ENCODE results near the gene COLEC12. TPM values are rescaled to one million over a fixed set of nuclear protein-coding genes. Genes with fewer than 3 reads are reported as not detected.

COLEC12 gene
- total RNA-seq, 1 experiment from 2014 or later, result not detected

GRCh38 chr18:448116-448790 is 52.2 kb downstream of the COLEC12 start:
- Mint-ChIP-seq H3K9me3 (ENCODE audit: low read depth, unreplicated experiment) (peaks cover 7% of the 10 kb centered on the region), H3K27me3 (ENCODE audit: unreplicated experiment) (peaks cover 22% of the 10 kb centered on the region), H3K4me1 (ENCODE audit: low read depth, unreplicated experiment) (no peaks in the 10 kb centered on the region), H3K4me3 (ENCODE audit: low read depth, unreplicated experiment) (no peak overlapping the region), H3K27ac (ENCODE audit: unreplicated experiment) (no peak overlapping the region), H3K36me3 (ENCODE audit: insufficient read depth, unreplicated experiment) (no peaks in the 10 kb centered on the region)
- BruUV-seq (replicated peaks), result no TSS peak
- intact Hi-C loops (cut with micrococcal nuclease; ENCODE audit: unreplicated experiment), result no loop called here
- no peak for TF ChIP-seq CTCF (IDR thresholded peaks at IDR 0.05; ENCODE audit: unreplicated experiment)
- CTCF ChIA-PET, result interaction anchor here (1.2 kb wide), 1 partner anchor 11 kb away, joined by 3 read pairs; no protein-coding TSS in a partner anchor
- DNase-seq, result no peak

GRCh38 chr18:446941-447560 is 53.5 kb downstream of the COLEC12 start:
- H3K27ac Mint-ChIP-seq (ENCODE audit: unreplicated experiment), result no peak overlapping the region
- intact Hi-C loops (cut with micrococcal nuclease; ENCODE audit: unreplicated experiment), result no loop called here
- H3K4me1 Mint-ChIP-seq (ENCODE audit: low read depth, unreplicated experiment), result no peaks in the 10 kb centered on the region
- no peak for DNase-seq
- peaks cover 12% of the 10 kb centered on the region for H3K27me3 Mint-ChIP-seq (ENCODE audit: unreplicated experiment)
- CTCF ChIA-PET, result interaction anchor here (1.2 kb wide), 1 partner anchor 9 kb away, joined by 3 read pairs; no protein-coding TSS in a partner anchor
- no peak overlapping the region for H3K4me3 Mint-ChIP-seq (ENCODE audit: low read depth, unreplicated experiment)
- BruUV-seq (replicated peaks), result no TSS peak
- no peaks in the 10 kb centered on the region for H3K36me3 Mint-ChIP-seq (ENCODE audit: insufficient read depth, unreplicated experiment)
- H3K9me3 Mint-ChIP-seq (ENCODE audit: low read depth, unreplicated experiment), result peaks cover 7% of the 10 kb centered on the region
- no peak for TF ChIP-seq CTCF (IDR thresholded peaks at IDR 0.05; ENCODE audit: unreplicated experiment)

- Mint-ChIP-seq H3K9me3 (ENCODE audit: low read depth, unreplicated experiment) (no peaks in the 10 kb centered on the region), H3K4me3 (ENCODE audit: low read depth, unreplicated experiment) (no peak overlapping the region), H3K4me1 (ENCODE audit: low read depth, unreplicated experiment) (no peaks in the 10 kb centered on the region), H3K36me3 (ENCODE audit: insufficient read depth, unreplicated experiment) (no peaks in the 10 kb centered on the region), H3K27me3 (ENCODE audit: unreplicated experiment) (peaks cover 12% of the 10 kb centered on the region), H3K27ac (ENCODE audit: unreplicated experiment) (no peak overlapping the region)
- no peak for DNase-seq
- BruUV-seq (replicated peaks), result no TSS peak
- CTCF ChIA-PET, result no interaction called here
- intact Hi-C loops (cut with micrococcal nuclease; ENCODE audit: unreplicated experiment), result no loop called here
- TF ChIP-seq CTCF (IDR thresholded peaks at IDR 0.05; ENCODE audit: unreplicated experiment), result no peak
Measured at GRCh38 chr18:445055-445454, 55.4 kb downstream of the COLEC12 start.

GRCh38 chr18:438571-438970 is 61.9 kb downstream of the COLEC12 start:
- Mint-ChIP-seq H3K4me1 (ENCODE audit: low read depth, unreplicated experiment) (no peaks in the 10 kb centered on the region), H3K27ac (ENCODE audit: unreplicated experiment) (no peak overlapping the region), H3K27me3 (ENCODE audit: unreplicated experiment) (peaks cover 14% of the 10 kb centered on the region), H3K4me3 (ENCODE audit: low read depth, unreplicated experiment) (no peak overlapping the region), H3K36me3 (ENCODE audit: insufficient read depth, unreplicated experiment) (no peaks in the 10 kb centered on the region), H3K9me3 (ENCODE audit: low read depth, unreplicated experiment) (no peaks in the 10 kb centered on the region)
- intact Hi-C loops (cut with micrococcal nuclease; ENCODE audit: unreplicated experiment), result no loop called here
- BruUV-seq (replicated peaks), result no TSS peak
- no peak for TF ChIP-seq CTCF (IDR thresholded peaks at IDR 0.05; ENCODE audit: unreplicated experiment)
- DNase-seq, result no peak
- CTCF ChIA-PET, result no interaction called here

All from Calu3 (cell line).